Mesothelial cell of epicardium (in vitro differentiated cells): ENCODE data around the gene KRT12. TPM values are rescaled to one million over a fixed set of nuclear protein-coding genes. Genes with fewer than 3 reads are reported as not detected.
A peak's percentile ranks its signal among the peaks of the same experiment; 100 is the strongest.
"Not testable (repeated sequence)": the region's sequence is repeated elsewhere in the genome, so short reads cannot be mapped to it uniquely, and the experiment has no call there.

ENCODE experiments used
- DNase-seq, 2 experiments: peaks; one replicate each; pipeline ENCODE4 v3.0.0; 2021; ENCODE audit warnings: low spot score in 2 of 2; ENCODE audit not compliant: unreplicated experiment in 2 of 2
- H3K27ac Mint-ChIP-seq: 2 replicates; pipeline ENCODE4 v1.8.0; 2021; ENCODE audit warnings: mixed read lengths
- H3K27me3 Mint-ChIP-seq: 2 replicates; pipeline ENCODE4 v1.8.0; 2021; ENCODE audit warnings: low read depth, mixed read lengths
- H3K36me3 Mint-ChIP-seq: 2 replicates; pipeline ENCODE4 v1.8.0; 2021; ENCODE audit warnings: mixed read lengths
- H3K4me1 Mint-ChIP-seq: 2 replicates; pipeline ENCODE4 v1.8.0; 2021; ENCODE audit warnings: mixed read lengths
- H3K4me3 Mint-ChIP-seq: 2 replicates; pipeline ENCODE4 v1.8.0; 2021; ENCODE audit warnings: mild to moderate bottlenecking, moderate library complexity, mixed read lengths
- H3K9me3 Mint-ChIP-seq: 2 replicates; pipeline ENCODE4 v1.8.0; 2021; ENCODE audit warnings: mixed read lengths
- total RNA-seq: library from RNA; stranded (reverse); gene quantifications from 3 replicates; pipeline ENCODE4 v1.2.1, GENCODE V29; 2021
- TF ChIP-seq, protein P1 (sequence below): fragments of 200-600 bp; sonication (generic); IDR thresholded peaks from one replicate; pipeline ENCODE4 v1.5.0; 2021; ENCODE audit warnings: antibody characterized with exemption; ENCODE audit not compliant: unreplicated experiment

The KRT12 gene
- total RNA-seq, 1 donor from 2014 or later, result not detected

DNA sequence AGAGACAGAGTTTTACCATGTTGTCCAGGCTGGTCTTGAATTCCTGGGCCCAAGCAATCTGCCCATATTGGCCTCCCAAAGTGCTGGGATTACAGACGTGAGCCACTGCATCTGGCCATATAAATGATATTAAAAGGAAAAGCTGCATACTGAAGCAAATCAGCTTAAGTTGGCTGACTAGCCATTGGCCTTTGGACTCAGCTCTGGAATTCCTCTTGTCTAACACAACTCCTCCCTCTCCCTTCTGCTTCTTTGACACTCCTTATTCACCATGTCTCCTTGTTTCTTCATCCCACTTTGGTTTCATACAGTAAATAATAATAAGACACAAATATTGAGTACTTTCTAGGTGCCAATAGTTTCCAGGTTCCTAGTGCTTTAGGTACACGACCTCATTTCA, 7.5 kb downstream of the KRT12 start:
- TF ChIP-seq, protein P1, sequence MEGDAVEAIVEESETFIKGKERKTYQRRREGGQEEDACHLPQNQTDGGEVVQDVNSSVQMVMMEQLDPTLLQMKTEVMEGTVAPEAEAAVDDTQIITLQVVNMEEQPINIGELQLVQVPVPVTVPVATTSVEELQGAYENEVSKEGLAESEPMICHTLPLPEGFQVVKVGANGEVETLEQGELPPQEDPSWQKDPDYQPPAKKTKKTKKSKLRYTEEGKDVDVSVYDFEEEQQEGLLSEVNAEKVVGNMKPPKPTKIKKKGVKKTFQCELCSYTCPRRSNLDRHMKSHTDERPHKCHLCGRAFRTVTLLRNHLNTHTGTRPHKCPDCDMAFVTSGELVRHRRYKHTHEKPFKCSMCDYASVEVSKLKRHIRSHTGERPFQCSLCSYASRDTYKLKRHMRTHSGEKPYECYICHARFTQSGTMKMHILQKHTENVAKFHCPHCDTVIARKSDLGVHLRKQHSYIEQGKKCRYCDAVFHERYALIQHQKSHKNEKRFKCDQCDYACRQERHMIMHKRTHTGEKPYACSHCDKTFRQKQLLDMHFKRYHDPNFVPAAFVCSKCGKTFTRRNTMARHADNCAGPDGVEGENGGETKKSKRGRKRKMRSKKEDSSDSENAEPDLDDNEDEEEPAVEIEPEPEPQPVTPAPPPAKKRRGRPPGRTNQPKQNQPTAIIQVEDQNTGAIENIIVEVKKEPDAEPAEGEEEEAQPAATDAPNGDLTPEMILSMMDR, result no peak
- Mint-ChIP-seq H3K36me3 (no peaks in the 10 kb centered on the region), H3K4me3 (no peak overlapping the region), H3K27ac (no peak overlapping the region), H3K4me1 (peaks cover 18% of the 10 kb centered on the region), H3K9me3 (no peaks in the 10 kb centered on the region), H3K27me3 (peaks cover 2% of the 10 kb centered on the region)
- DNase-seq, result no peak

DNA sequence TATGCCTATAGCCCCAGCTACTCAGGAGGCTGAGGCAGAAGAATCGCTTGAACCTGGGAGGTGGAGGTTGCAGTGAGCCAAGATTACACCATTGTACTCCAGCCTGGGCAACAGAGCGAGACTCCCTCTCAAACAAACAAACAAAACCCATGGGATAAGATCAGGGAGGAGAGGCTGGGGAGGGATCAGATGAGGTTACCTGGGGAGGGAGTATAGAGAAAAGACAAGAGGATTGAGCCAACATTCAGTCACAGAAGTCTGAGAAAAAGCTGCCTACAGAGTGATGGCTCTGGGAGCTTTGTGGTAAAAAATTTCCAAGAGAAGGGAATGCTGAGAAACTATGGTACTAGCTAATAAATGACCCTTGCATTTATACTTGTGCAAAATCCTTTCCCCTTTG, 8.4 kb downstream of the KRT12 start:
- not testable (repeated sequence) for H3K36me3 Mint-ChIP-seq, DNase-seq, H3K27me3 Mint-ChIP-seq, H3K27ac Mint-ChIP-seq, H3K4me3 Mint-ChIP-seq, H3K9me3 Mint-ChIP-seq
- H3K4me1 Mint-ChIP-seq, result peaks cover 24% of the 10 kb centered on the region

GRCh38 chr17:40857535-40857934, 9.5 kb downstream of the KRT12 start:
- DNase-seq, result no peak
- H3K4me3 Mint-ChIP-seq, result peak overlapping the region; percentile 2
- H3K27ac Mint-ChIP-seq, result peak overlapping the region; percentile 80

GRCh38 chr17:40854175-40854814, 12.7 kb downstream of the KRT12 start:
- no peaks in the 10 kb centered on the region for H3K36me3 Mint-ChIP-seq
- no peaks in the 10 kb centered on the region for H3K27me3 Mint-ChIP-seq
- peaks cover 27% of the 10 kb centered on the region for H3K4me1 Mint-ChIP-seq
- no peak for DNase-seq
- H3K4me3 Mint-ChIP-seq, result no peak overlapping the region
- TF ChIP-seq, protein P1, result no peak
- H3K27ac Mint-ChIP-seq, result peak overlapping the region; percentile 74
- no peaks in the 10 kb centered on the region for H3K9me3 Mint-ChIP-seq

More at GRCh38 chr17:40857535-40857934, 9.5 kb downstream of the KRT12 start:
- no peaks in the 10 kb centered on the region for H3K9me3 Mint-ChIP-seq
- H3K27me3 Mint-ChIP-seq, result no peaks in the 10 kb centered on the region
- H3K36me3 Mint-ChIP-seq, result no peaks in the 10 kb centered on the region
- peaks cover 27% of the 10 kb centered on the region for H3K4me1 Mint-ChIP-seq
- TF ChIP-seq, protein P1, result no peak

DNA sequence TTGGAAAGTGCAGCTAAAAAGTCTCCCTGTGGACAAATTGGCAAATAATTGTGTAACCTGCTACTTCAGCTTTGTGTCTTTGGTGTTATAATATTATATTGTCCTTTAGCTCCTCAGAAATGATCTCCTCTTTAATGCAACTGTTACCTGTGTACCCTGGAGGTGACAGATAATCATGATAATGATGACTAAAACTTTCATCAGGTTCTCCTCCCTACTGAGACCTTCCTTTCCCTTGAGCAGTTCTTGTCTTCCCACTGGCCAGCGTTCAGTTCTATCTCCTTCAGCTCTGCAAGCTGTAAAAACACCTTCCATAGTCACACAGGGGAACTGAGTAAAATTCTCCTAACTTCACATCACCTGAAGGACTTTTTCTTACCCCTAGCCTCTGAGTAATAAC, 14.7 kb downstream of the KRT12 start:
- Mint-ChIP-seq H3K9me3 (no peaks in the 10 kb centered on the region), H3K27me3 (no peaks in the 10 kb centered on the region), H3K27ac (no peak overlapping the region), H3K4me1 (peaks cover 13% of the 10 kb centered on the region), H3K4me3 (no peak overlapping the region), H3K36me3 (no peaks in the 10 kb centered on the region)
- no peak for DNase-seq
- TF ChIP-seq, protein P1, result no peak

GRCh38 chr17:40850293-40850972, 16.6 kb downstream of the KRT12 start:
- Mint-ChIP-seq H3K4me3 (no peak overlapping the region), H3K9me3 (no peaks in the 10 kb centered on the region), H3K36me3 (no peaks in the 10 kb centered on the region), H3K27me3 (peaks cover 6% of the 10 kb centered on the region), H3K27ac (no peak overlapping the region), H3K4me1 (peaks cover 11% of the 10 kb centered on the region)
- TF ChIP-seq, protein P1, result no peak
- no peak for DNase-seq
